ENCODE measurements around the gene KRTAP2-2.
"Not testable (repeated sequence)": the region's sequence is repeated elsewhere in the genome, so short reads cannot be mapped to it uniquely, and the experiment has no call there.

Gene KRTAP2-2

GRCh38 chr17:41055130-41055529 is at the start of gene KRTAP2-2:
TSS of gene KRTAP2-2 (minus strand) at chr17:41055230. CDS start at chr17:41055211, 19 bp downstream.
- DNase-seq; in situ Hi-C loops (cut with MboI; ENCODE audit: low pct_unique_long_range_greater_than_20kb, low sequenced_read_pairs): not testable (repeated sequence)

- not testable (repeated sequence) for DNase-seq
Observed at GRCh38 chr17:41104386-41105038, 49.5 kb upstream of the KRTAP2-2 start.

GRCh38 chr17:41103896-41104295 is 48.9 kb upstream of the KRTAP2-2 start:
- in situ Hi-C loops (cut with MboI; ENCODE audit: low pct_unique_long_range_greater_than_20kb, low sequenced_read_pairs) = no loop called here
- DNase-seq = no peak

More at GRCh38 chr17:41104386-41105038, 49.5 kb upstream of the KRTAP2-2 start:
- in situ Hi-C loops (cut with MboI; ENCODE audit: low pct_unique_long_range_greater_than_20kb, low sequenced_read_pairs) = not testable (repeated sequence)

- in situ Hi-C loops (cut with MboI; ENCODE audit: low pct_unique_long_range_greater_than_20kb, low sequenced_read_pairs) = no loop called here
- DNase-seq = no peak
Observed at GRCh38 chr17:41101586-41102259, 46.7 kb upstream of the KRTAP2-2 start, which contains the start of gene KRTAP4-16. TSS of gene KRTAP4-16 (minus strand) at chr17:41102209. CDS start at chr17:41102209, 0 bp downstream.

- in situ Hi-C loops (cut with MboI; ENCODE audit: low pct_unique_long_range_greater_than_20kb, low sequenced_read_pairs) = not testable (repeated sequence)
- DNase-seq = peak; percentile 71
Observed at GRCh38 chr17:41099682-41100480, 44.9 kb upstream of the KRTAP2-2 start.

- in situ Hi-C loops (cut with MboI; ENCODE audit: low pct_unique_long_range_greater_than_20kb, low sequenced_read_pairs) = no loop called here
- no peak for DNase-seq
Observed at GRCh38 chr17:41098481-41098880, 43.5 kb upstream of the KRTAP2-2 start.

- in situ Hi-C loops (cut with MboI; ENCODE audit: low pct_unique_long_range_greater_than_20kb, low sequenced_read_pairs) = no loop called here
- DNase-seq = no peak
Observed at GRCh38 chr17:41098042-41098441, 43.0 kb upstream of the KRTAP2-2 start, which contains the start of gene KRTAP4-8. TSS of gene KRTAP4-8 (minus strand) at chr17:41098142. CDS start at chr17:41098084, 58 bp downstream.

- in situ Hi-C loops (cut with MboI; ENCODE audit: low pct_unique_long_range_greater_than_20kb, low sequenced_read_pairs) = no loop called here
- no peak for DNase-seq
Observed at GRCh38 chr17:41096055-41096454, 41.0 kb upstream of the KRTAP2-2 start.

- peak; percentile 63 for DNase-seq
- in situ Hi-C loops (cut with MboI; ENCODE audit: low pct_unique_long_range_greater_than_20kb, low sequenced_read_pairs) = not testable (repeated sequence)
Observed at GRCh38 chr17:41088760-41089352, 33.8 kb upstream of the KRTAP2-2 start.

- DNase-seq; in situ Hi-C loops (cut with MboI; ENCODE audit: low pct_unique_long_range_greater_than_20kb, low sequenced_read_pairs): not testable (repeated sequence)
Observed at GRCh38 chr17:41084100-41084856, 29.2 kb upstream of the KRTAP2-2 start, which contains the start of gene KRTAP4-7. TSS of gene KRTAP4-7 (plus strand) at chr17:41084150. CDS start at chr17:41084207, 57 bp downstream.

- DNase-seq; in situ Hi-C loops (cut with MboI; ENCODE audit: low pct_unique_long_range_greater_than_20kb, low sequenced_read_pairs): not testable (repeated sequence)
Observed at GRCh38 chr17:41083427-41083826, 28.4 kb upstream of the KRTAP2-2 start.

- DNase-seq = no peak
- in situ Hi-C loops (cut with MboI; ENCODE audit: low pct_unique_long_range_greater_than_20kb, low sequenced_read_pairs) = no loop called here
Observed at GRCh38 chr17:41082626-41083025, 27.6 kb upstream of the KRTAP2-2 start.

GRCh38 chr17:41076788-41077187 is 21.8 kb upstream of the KRTAP2-2 start:
- in situ Hi-C loops (cut with MboI; ENCODE audit: low pct_unique_long_range_greater_than_20kb, low sequenced_read_pairs) = no loop called here
- DNase-seq = no peak

- DNase-seq = no peak
- in situ Hi-C loops (cut with MboI; ENCODE audit: low pct_unique_long_range_greater_than_20kb, low sequenced_read_pairs) = no loop called here
Observed at GRCh38 chr17:41073676-41074075, 18.6 kb upstream of the KRTAP2-2 start.

GRCh38 chr17:41071606-41072360 is 16.8 kb upstream of the KRTAP2-2 start:
- no peak for DNase-seq
- in situ Hi-C loops (cut with MboI; ENCODE audit: low pct_unique_long_range_greater_than_20kb, low sequenced_read_pairs) = no loop called here

- peak; percentile 16 for DNase-seq
- in situ Hi-C loops (cut with MboI; ENCODE audit: low pct_unique_long_range_greater_than_20kb, low sequenced_read_pairs) = no loop called here
Observed at GRCh38 chr17:41069031-41069430, 14.0 kb upstream of the KRTAP2-2 start.

GRCh38 chr17:41067281-41067680 is 12.3 kb upstream of the KRTAP2-2 start:
- in situ Hi-C loops (cut with MboI; ENCODE audit: low pct_unique_long_range_greater_than_20kb, low sequenced_read_pairs) = no loop called here

More at GRCh38 chr17:41067281-41067680, 12.3 kb upstream of the KRTAP2-2 start:
- DNase-seq = no peak

All from KBM-7 (cell line).